ACC112 (cell line): Measurements from ENCODE around the gene ZSWIM5.
"Not testable (repeated sequence)": the region's sequence is repeated elsewhere in the genome, so short reads cannot be mapped to it uniquely, and the experiment has no call there.

Source experiments
- H2AFZ ChIP-seq: fragments of 200-600 bp; sonication (generic); one replicate; pipeline ENCODE4 v1.6.0; 2017; ENCODE audit warnings: antibody characterized with exemption, low read length; ENCODE audit not compliant: unreplicated experiment
- H3K27ac ChIP-seq: fragments of 200-600 bp; sonication (generic); 2 replicates; pipeline ENCODE4 v1.5.1; 2014; ENCODE audit warnings: low read depth, mild to moderate bottlenecking, antibody characterized with exemption, low read length, moderate library complexity
- H3K27me3 ChIP-seq: fragments of 200-600 bp; sonication (generic); 2 replicates; pipeline ENCODE4 v1.6.1; 2014; ENCODE audit warnings: mild to moderate bottlenecking, antibody characterized with exemption, low read length, moderate library complexity, mixed read lengths; ENCODE audit not compliant: insufficient read depth
- H3K36me3 ChIP-seq: fragments of 200-600 bp; sonication (generic); 2 replicates; pipeline ENCODE4 v1.6.1; 2016; ENCODE audit warnings: mild to moderate bottlenecking, antibody characterized with exemption, low read length, moderate library complexity, mixed read lengths; ENCODE audit not compliant: insufficient read depth
- H3K4me1 ChIP-seq: fragments of 200-600 bp; sonication (generic); one replicate; pipeline ENCODE4 v1.6.1; 2016; ENCODE audit warnings: low read length, mixed read lengths; ENCODE audit not compliant: insufficient read depth, unreplicated experiment, control insufficient read depth
- H3K4me3 ChIP-seq: fragments of 200-600 bp; sonication (generic); 2 replicates; pipeline ENCODE4 v1.5.1; 2014; ENCODE audit warnings: mild to moderate bottlenecking, low read depth, low read length
- H3K79me2 ChIP-seq: fragments of 200-600 bp; sonication (generic); one replicate; pipeline ENCODE4 v1.6.0; 2016; ENCODE audit warnings: low read length; ENCODE audit not compliant: control insufficient read depth, unreplicated experiment, insufficient read depth

The ZSWIM5 gene

GRCh38 chr1:45148209-45148825 lies 58.1 kb downstream of the ZSWIM5 start:
- Histone ChIP-seq H3K27ac (no peak overlapping the region), H3K79me2 (no peaks in the 10 kb centered on the region), H3K4me3 (no peak overlapping the region), H3K4me1 (peaks cover 32% of the 10 kb centered on the region), H2AFZ (peak overlapping the region; percentile 9), H3K27me3 (no peaks in the 10 kb centered on the region), H3K36me3 (no peaks in the 10 kb centered on the region)

- H3K36me3 ChIP-seq = no peaks in the 10 kb centered on the region
- H3K79me2 ChIP-seq = no peaks in the 10 kb centered on the region
- no peak overlapping the region for H3K4me3 ChIP-seq
- no peak overlapping the region for H2AFZ ChIP-seq
- H3K4me1 ChIP-seq = peaks cover 23% of the 10 kb centered on the region
- H3K27me3 ChIP-seq = no peaks in the 10 kb centered on the region
- H3K27ac ChIP-seq = no peak overlapping the region
Observed at GRCh38 chr1:45146833-45147232, 59.6 kb downstream of the ZSWIM5 start.

- Histone ChIP-seq H3K4me1 (no peaks in the 10 kb centered on the region), H2AFZ (no peak overlapping the region), H3K27ac (no peak overlapping the region), H3K36me3 (no peaks in the 10 kb centered on the region), H3K4me3 (no peak overlapping the region), H3K79me2 (no peaks in the 10 kb centered on the region), H3K27me3 (no peaks in the 10 kb centered on the region)
Observed at GRCh38 chr1:45141247-45142003, 65.0 kb downstream of the ZSWIM5 start.

GRCh38 chr1:45136984-45137383 lies 69.4 kb downstream of the ZSWIM5 start:
- H3K4me1 ChIP-seq = no peaks in the 10 kb centered on the region
- H3K36me3 ChIP-seq = no peaks in the 10 kb centered on the region
- no peak overlapping the region for H2AFZ ChIP-seq
- no peaks in the 10 kb centered on the region for H3K27me3 ChIP-seq
- no peak overlapping the region for H3K27ac ChIP-seq
- no peak overlapping the region for H3K4me3 ChIP-seq
- no peaks in the 10 kb centered on the region for H3K79me2 ChIP-seq

GRCh38 chr1:45135316-45135715 lies 71.1 kb downstream of the ZSWIM5 start:
- Histone ChIP-seq H2AFZ (no peak overlapping the region), H3K27ac (no peak overlapping the region), H3K4me3 (no peak overlapping the region), H3K36me3 (no peaks in the 10 kb centered on the region), H3K4me1 (no peaks in the 10 kb centered on the region), H3K27me3 (no peaks in the 10 kb centered on the region), H3K79me2 (no peaks in the 10 kb centered on the region)

GRCh38 chr1:45134461-45134873 lies 71.9 kb downstream of the ZSWIM5 start:
- Histone ChIP-seq H2AFZ (no peak overlapping the region), H3K4me3 (no peak overlapping the region), H3K79me2 (no peaks in the 10 kb centered on the region), H3K36me3 (no peaks in the 10 kb centered on the region), H3K4me1 (no peaks in the 10 kb centered on the region), H3K27me3 (no peaks in the 10 kb centered on the region), H3K27ac (no peak overlapping the region)

- not testable (repeated sequence) for H3K4me3 ChIP-seq, H3K27me3 ChIP-seq, H3K79me2 ChIP-seq, H2AFZ ChIP-seq, H3K27ac ChIP-seq, H3K4me1 ChIP-seq, H3K36me3 ChIP-seq
Observed at GRCh38 chr1:45132719-45133118, 73.7 kb downstream of the ZSWIM5 start.

- no peaks in the 10 kb centered on the region for H3K79me2 ChIP-seq
- H3K27ac ChIP-seq = no peak overlapping the region
Observed at GRCh38 chr1:45123358-45123757, 83.0 kb downstream of the ZSWIM5 start.

GRCh38 chr1:45122724-45123123 lies 83.7 kb downstream of the ZSWIM5 start:
- Histone ChIP-seq H3K79me2 (no peaks in the 10 kb centered on the region), H3K27ac (no peak overlapping the region), H3K27me3 (no peaks in the 10 kb centered on the region), H3K4me3 (no peak overlapping the region), H2AFZ (no peak overlapping the region), H3K4me1 (no peaks in the 10 kb centered on the region), H3K36me3 (no peaks in the 10 kb centered on the region)

More at GRCh38 chr1:45123358-45123757, 83.0 kb downstream of the ZSWIM5 start:
- no peak overlapping the region for H3K4me3 ChIP-seq
- no peak overlapping the region for H2AFZ ChIP-seq
- no peaks in the 10 kb centered on the region for H3K36me3 ChIP-seq
- H3K27me3 ChIP-seq = no peaks in the 10 kb centered on the region
- no peaks in the 10 kb centered on the region for H3K4me1 ChIP-seq

- H3K27ac ChIP-seq = no peak overlapping the region
Observed at GRCh38 chr1:45117766-45118165, 88.6 kb downstream of the ZSWIM5 start.

GRCh38 chr1:45116820-45117219 lies 89.6 kb downstream of the ZSWIM5 start:
- no peaks in the 10 kb centered on the region for H3K4me1 ChIP-seq
- no peaks in the 10 kb centered on the region for H3K79me2 ChIP-seq

More at GRCh38 chr1:45117766-45118165, 88.6 kb downstream of the ZSWIM5 start:
- no peak overlapping the region for H2AFZ ChIP-seq
- H3K79me2 ChIP-seq = no peaks in the 10 kb centered on the region
- no peaks in the 10 kb centered on the region for H3K4me1 ChIP-seq
- H3K27me3 ChIP-seq = no peaks in the 10 kb centered on the region
- H3K4me3 ChIP-seq = no peak overlapping the region
- H3K36me3 ChIP-seq = no peaks in the 10 kb centered on the region

More at GRCh38 chr1:45116820-45117219, 89.6 kb downstream of the ZSWIM5 start:
- Histone ChIP-seq H3K27ac (no peak overlapping the region), H3K36me3 (no peaks in the 10 kb centered on the region), H3K27me3 (no peaks in the 10 kb centered on the region), H2AFZ (no peak overlapping the region), H3K4me3 (no peak overlapping the region)
